K562 (cell line): ENCODE data around the gene CUTA. TPM values are rescaled to one million over a fixed set of nuclear protein-coding genes. Genes with fewer than 3 reads are reported as not detected.
A peak's percentile ranks its signal among the peaks of the same experiment; 100 is the strongest.

Experiments
- EP300 ChIP-seq: IDR thresholded peaks from 2 replicates; pipeline ENCODE4 v1.6.1; 2012; ENCODE audit warnings: low read length, improper control_type of control experiment
- FIP1L1 ChIP-seq: fragments of 200-400 bp; formaldehyde crosslinking; IDR thresholded peaks from 2 replicates; pipeline ENCODE4 v1.6.1; 2018; ENCODE audit warnings: mild to moderate bottlenecking, low read depth, low read length; ENCODE audit not compliant: poor library complexity, severe bottlenecking
- MAZ ChIP-seq, 2 experiments: fragments of 450-650 bp in 1 of 2; sonication (generic) in 1 of 2; formaldehyde crosslinking; IDR thresholded peaks in 1 of 2; conservative IDR thresholded peaks in 1 of 2; 2 replicates each; pipeline versions ENCODE4 v1.4.0 to v1.5.0; 2020; ENCODE audit warnings: mild to moderate bottlenecking in 1 of 2, missing genetic modification reagents in 1 of 2
- MEF2D ChIP-seq: conservative IDR thresholded peaks from 2 replicates; pipeline ENCODE4 v1.6.1; 2016; ENCODE audit warnings: low read depth, missing genetic modification characterization, missing compliant biosample characterization
- MYC ChIP-seq, 2 experiments: fragments of 250-450 bp in 1 of 2; sonication (Bioruptor Pico) in 1 of 2; IDR thresholded peaks; 2 replicates each; pipeline versions ENCODE4 v1.5.1 to v1.6.1; 2012 to 2021; ENCODE audit warnings: low read depth in 2 of 2, borderline replicate concordance in 1 of 2, improper control_type of control experiment in 1 of 2, low read length in 1 of 2, mild to moderate bottlenecking in 1 of 2, moderate library complexity in 1 of 2
- NR2C2 ChIP-seq, 2 experiments: fragments of 200-800 bp in 1 of 2; sonication (Bioruptor generic) in 1 of 2; sonication (generic) in 1 of 2; formaldehyde crosslinking in 1 of 2; IDR thresholded peaks; 2 replicates each; pipeline versions ENCODE4 v1.6.1 to v1.8.0; 2016 to 2022; ENCODE audit warnings: mild to moderate bottlenecking in 1 of 2, missing compliant biosample characterization in 1 of 2, missing genetic modification characterization in 1 of 2, missing genetic modification reagents in 1 of 2
- PCBP2 ChIP-seq: fragments of 200-400 bp; formaldehyde crosslinking; IDR thresholded peaks from 2 replicates; pipeline ENCODE4 v1.6.1; 2018; ENCODE audit warnings: low read length, low read depth, mild to moderate bottlenecking, moderate library complexity; ENCODE audit not compliant: poor library complexity, severe bottlenecking
- RBM14 ChIP-seq: fragments of 200-400 bp; formaldehyde crosslinking; IDR thresholded peaks from 2 replicates; pipeline ENCODE4 v1.6.1; 2018; ENCODE audit warnings: low read depth, mild to moderate bottlenecking, low read length, moderate library complexity, borderline replicate concordance; ENCODE audit not compliant: insufficient read depth
- RBM25 ChIP-seq: fragments of 200-400 bp; formaldehyde crosslinking; IDR thresholded peaks from 2 replicates; pipeline ENCODE4 v1.6.1; 2018; ENCODE audit warnings: low read length, low read depth, moderate library complexity; ENCODE audit not compliant: severe bottlenecking
- SIN3B ChIP-seq: fragments of 450-650 bp; IDR thresholded peaks from 2 replicates; pipeline ENCODE4 v1.6.1; 2017; ENCODE audit warnings: low read depth, mild to moderate bottlenecking, moderate library complexity
- THAP12 ChIP-seq: fragments of 250-450 bp; sonication (Bioruptor Pico); IDR thresholded peaks from 2 replicates; pipeline ENCODE4 v1.9.0; 2021; ENCODE audit warnings: mild to moderate bottlenecking, inconsistent platforms
- XRCC3 ChIP-seq: fragments of 450-650 bp; IDR thresholded peaks from 2 replicates; pipeline ENCODE4 v1.6.1; 2017; ENCODE audit warnings: mild to moderate bottlenecking, moderate library complexity
- ZNF311 ChIP-seq: fragments of 250-450 bp; sonication (Bioruptor Pico); IDR thresholded peaks from 2 replicates; pipeline ENCODE4 v1.4.0; 2020; ENCODE audit warnings: mild to moderate bottlenecking, moderate library complexity
- polyA plus RNA-seq, 8 experiments: library from polyadenylated mRNA; depleted of rRNA in 4 of 8; stranded (reverse) in 5 of 8; unstranded in 3 of 8; fragments of >200 nt; fragmentation: Nextera tagmentation in 2 of 8; fragmentation: Illumina TruSeq in 1 of 8; extraction: Ambion mirVana in 2 of 8; extraction: Trizol in 1 of 8; gene quantifications; 2 replicates each; pipeline versions ENCODE4 v1.2.1 to v1.2.3, GENCODE V29; 2011 to 2014; ENCODE audit warnings: inconsistent platforms in 1 of 8, missing spikeins in 1 of 8
- total RNA-seq, 7 experiments: library from RNA; depleted of rRNA in 6 of 7; stranded (reverse); fragments of >200 nt in 6 of 7; fragmentation: Illumina TruSeq in 2 of 7; extraction: Trizol in 2 of 7; gene quantifications; 2 replicates each; pipeline versions ENCODE4 v1.2.1 to v1.2.3, GENCODE V29; 2011 to 2021; ENCODE audit warnings: low replicate concordance in 1 of 7

The CUTA gene
- total and polyA plus RNA-seq, 9 of the 15 experiments (the other 6 are each of a cell fraction or from before 2014, with no cell fraction given): 166 to 682 (median 310) TPM

GRCh38 chr6:33419580-33420490 lies 1.9 kb upstream of the CUTA start, which contains the start of gene SYNGAP1 (continued):
- TF ChIP-seq ZNF311 (CRISPR knock-in tag) (no peak), THAP12 (CRISPR knock-in tag) (0 out of 2 replicates have a peak, but pooled peaks have one; percentile 27), RBM25 (no peak), MAZ (CRISPR knock-in tag; conservative IDR thresholded peaks at IDR 0.05 in 1 of 2, IDR thresholded peaks at IDR 0.05 in 1 of 2) (peak; percentile 53 to 57; a peak in 3 of 4 replicates), SIN3B (no peak), FIP1L1 (no peak), XRCC3 (no peak), NR2C2 (CRISPR knock-in tag; IDR thresholded peaks at IDR 0.05) (no peak), NR2C2 (tag; IDR thresholded peaks at IDR 0.05) (no peak), EP300 (no peak), MYC (IDR thresholded peaks at IDR 0.05; ENCODE audit: low read depth, low read length) (0 out of 2 replicates have a peak, but pooled peaks have one; percentile 13), MYC (CRISPR knock-in tag; IDR thresholded peaks at IDR 0.05; ENCODE audit: borderline replicate concordance, low read depth) (no peak), MEF2D (tag) (no peak), PCBP2 (no peak), RBM14 (no peak)
